HepG2 (cell line): Measurements from ENCODE around the gene CIAPIN1. TPM values are rescaled to one million over a fixed set of nuclear protein-coding genes. Genes with fewer than 3 reads are reported as not detected.
A peak's percentile ranks its signal among the peaks of the same experiment; 100 is the strongest.

Experiments used
- ADNP ChIP-seq: sonication (generic); formaldehyde crosslinking; IDR thresholded peaks from 2 replicates; pipeline ENCODE4 v1.4.0; 2020; ENCODE audit warnings: missing genetic modification reagents
- CAMTA2 ChIP-seq: sonication (generic); formaldehyde crosslinking; IDR thresholded peaks from 2 replicates; pipeline ENCODE4 v1.4.0; 2020; ENCODE audit warnings: mild to moderate bottlenecking, missing genetic modification reagents, borderline replicate concordance
- DNMT1 ChIP-seq: sonication (generic); formaldehyde crosslinking; IDR thresholded peaks from 2 replicates; pipeline ENCODE4 v1.5.1; 2020; ENCODE audit warnings: mild to moderate bottlenecking, missing genetic modification reagents
- FOXA1 ChIP-seq, 2 experiments: fragments of 450-650 bp in 1 of 2; sonication (generic) in 1 of 2; formaldehyde crosslinking in 1 of 2; IDR thresholded peaks; 2 replicates each; pipeline versions ENCODE4 v1.4.0 to v1.6.1; 2016 to 2020; ENCODE audit warnings: missing genetic modification reagents in 1 of 2
- HMG20A ChIP-seq: IDR thresholded peaks from 2 replicates; pipeline ENCODE4 v1.6.1; 2016; ENCODE audit warnings: borderline replicate concordance
- HNRNPL ChIP-seq: fragments of 200-400 bp; formaldehyde crosslinking; IDR thresholded peaks from 2 replicates; pipeline ENCODE4 v1.6.1; 2017; ENCODE audit warnings: mild to moderate bottlenecking, low read depth, low read length
- JARID2 ChIP-seq: sonication (generic); formaldehyde crosslinking; IDR thresholded peaks from 2 replicates; pipeline ENCODE4 v1.8.1; 2023; ENCODE audit warnings: missing genetic modification reagents, inconsistent platforms; ENCODE audit not compliant: insufficient replicate concordance
- KLF12 ChIP-seq: sonication (generic); formaldehyde crosslinking; IDR thresholded peaks from 2 replicates; pipeline ENCODE4 v1.4.0; 2020; ENCODE audit warnings: missing genetic modification reagents, borderline replicate concordance
- ZNF101 ChIP-seq: sonication (generic); formaldehyde crosslinking; IDR thresholded peaks from 2 replicates; pipeline ENCODE4 v1.4.0; 2020; ENCODE audit warnings: mild to moderate bottlenecking, low read depth, missing genetic modification reagents, borderline replicate concordance
- ZNF292 ChIP-seq: sonication (generic); formaldehyde crosslinking; IDR thresholded peaks from 2 replicates; pipeline ENCODE4 v1.8.1; 2022; ENCODE audit warnings: mild to moderate bottlenecking, low read depth, missing genetic modification reagents, borderline replicate concordance
- ZNF44 ChIP-seq: sonication (generic); formaldehyde crosslinking; IDR thresholded peaks from 2 replicates; pipeline ENCODE4 v1.5.1; 2020; ENCODE audit warnings: mild to moderate bottlenecking, missing genetic modification reagents
- ZNF713 ChIP-seq: sonication (generic); formaldehyde crosslinking; IDR thresholded peaks from 2 replicates; pipeline ENCODE4 v1.4.0; 2020; ENCODE audit warnings: mild to moderate bottlenecking, missing genetic modification reagents
- ZNF839 ChIP-seq: sonication (generic); formaldehyde crosslinking; IDR thresholded peaks from 2 replicates; pipeline ENCODE4 v1.4.0; 2020; ENCODE audit warnings: missing genetic modification reagents, mild to moderate bottlenecking, borderline replicate concordance
- ZSCAN29 ChIP-seq: sonication (generic); formaldehyde crosslinking; conservative IDR thresholded peaks from 2 replicates; pipeline ENCODE4 v1.4.0; 2020; ENCODE audit warnings: mild to moderate bottlenecking, missing genetic modification reagents
- ZSCAN9 ChIP-seq: IDR thresholded peaks from 2 replicates; pipeline ENCODE4 v1.6.1; 2016; ENCODE audit warnings: borderline replicate concordance
- polyA plus RNA-seq, 8 experiments: library from polyadenylated mRNA; depleted of rRNA in 3 of 8; stranded (reverse) in 7 of 8; unstranded in 1 of 8; fragments of >200 nt; fragmentation: Illumina TruSeq in 4 of 8; extraction: Trizol in 4 of 8; gene quantifications; 2 replicates each; pipeline versions ENCODE4 v1.2.1 to v1.2.3, GENCODE V29; 2011 to 2016; ENCODE audit warnings: low read depth in 4 of 8, missing spikeins in 1 of 8, mixed read lengths in 1 of 8; ENCODE audit not compliant: insufficient read depth in 1 of 8
- total RNA-seq, 5 experiments: library from RNA; depleted of rRNA; stranded (reverse); fragments of >200 nt; fragmentation: Illumina TruSeq; extraction: Trizol; gene quantifications; 2 replicates each; pipeline ENCODE4 v1.2.3, GENCODE V29; 2016; ENCODE audit warnings: low read depth in 1 of 5
- TF ChIP-seq, protein P1 (sequence below): sonication (generic); formaldehyde crosslinking; IDR thresholded peaks from 2 replicates; pipeline ENCODE4 v1.4.0; 2020; ENCODE audit warnings: missing genetic modification reagents
- TF ChIP-seq, protein P2 (sequence below), 2 experiments: sonication (generic) in 1 of 2; formaldehyde crosslinking in 1 of 2; IDR thresholded peaks; 2 replicates each; pipeline versions ENCODE4 v1.4.0 to v1.6.1; 2018 to 2020; ENCODE audit warnings: missing genetic modification reagents in 2 of 2, borderline replicate concordance in 1 of 2, low read depth in 1 of 2, mild to moderate bottlenecking in 1 of 2, missing biosample characterization in 1 of 2
- TF ChIP-seq, protein P3 (sequence below): sonication (generic); formaldehyde crosslinking; IDR thresholded peaks from 2 replicates; pipeline ENCODE4 v1.5.0; 2020; ENCODE audit warnings: mild to moderate bottlenecking, missing genetic modification reagents, moderate library complexity
- TF ChIP-seq, protein P4 (sequence below): sonication (generic); formaldehyde crosslinking; IDR thresholded peaks from 2 replicates; pipeline ENCODE4 v1.8.1; 2023; ENCODE audit warnings: missing genetic modification reagents, mild to moderate bottlenecking, borderline replicate concordance

The CIAPIN1 gene
- total and polyA plus RNA-seq, 2 of the 13 experiments (the other 11 are each of a cell fraction or from before 2014, with no cell fraction given): 69.3 to 89.7 TPM

DNA sequence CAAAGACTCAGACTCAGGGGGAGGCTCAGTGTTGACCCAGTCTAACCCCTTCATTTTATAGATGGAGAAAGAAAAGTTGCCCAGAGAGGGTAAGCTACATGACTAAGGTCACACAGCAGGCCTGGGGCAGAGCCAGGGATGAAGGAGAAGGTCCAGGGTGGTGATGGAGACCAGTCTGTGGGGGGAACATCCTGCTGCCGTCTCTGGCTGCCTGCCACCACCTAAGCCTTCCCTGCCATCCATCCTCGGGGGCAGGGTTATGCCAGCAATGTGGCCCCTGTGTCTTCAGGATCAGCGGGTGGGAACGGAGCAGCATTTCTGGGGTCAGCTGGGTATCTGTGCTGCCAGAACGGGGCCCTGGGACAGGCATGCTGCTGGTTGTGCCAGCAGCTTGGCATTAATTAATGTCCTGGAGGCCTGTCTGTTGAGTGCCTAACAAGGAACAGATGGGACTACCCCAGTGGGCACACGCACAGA lies 33.6 kb upstream of the CIAPIN1 start (continued):
- TF ChIP-seq, protein P1, sequence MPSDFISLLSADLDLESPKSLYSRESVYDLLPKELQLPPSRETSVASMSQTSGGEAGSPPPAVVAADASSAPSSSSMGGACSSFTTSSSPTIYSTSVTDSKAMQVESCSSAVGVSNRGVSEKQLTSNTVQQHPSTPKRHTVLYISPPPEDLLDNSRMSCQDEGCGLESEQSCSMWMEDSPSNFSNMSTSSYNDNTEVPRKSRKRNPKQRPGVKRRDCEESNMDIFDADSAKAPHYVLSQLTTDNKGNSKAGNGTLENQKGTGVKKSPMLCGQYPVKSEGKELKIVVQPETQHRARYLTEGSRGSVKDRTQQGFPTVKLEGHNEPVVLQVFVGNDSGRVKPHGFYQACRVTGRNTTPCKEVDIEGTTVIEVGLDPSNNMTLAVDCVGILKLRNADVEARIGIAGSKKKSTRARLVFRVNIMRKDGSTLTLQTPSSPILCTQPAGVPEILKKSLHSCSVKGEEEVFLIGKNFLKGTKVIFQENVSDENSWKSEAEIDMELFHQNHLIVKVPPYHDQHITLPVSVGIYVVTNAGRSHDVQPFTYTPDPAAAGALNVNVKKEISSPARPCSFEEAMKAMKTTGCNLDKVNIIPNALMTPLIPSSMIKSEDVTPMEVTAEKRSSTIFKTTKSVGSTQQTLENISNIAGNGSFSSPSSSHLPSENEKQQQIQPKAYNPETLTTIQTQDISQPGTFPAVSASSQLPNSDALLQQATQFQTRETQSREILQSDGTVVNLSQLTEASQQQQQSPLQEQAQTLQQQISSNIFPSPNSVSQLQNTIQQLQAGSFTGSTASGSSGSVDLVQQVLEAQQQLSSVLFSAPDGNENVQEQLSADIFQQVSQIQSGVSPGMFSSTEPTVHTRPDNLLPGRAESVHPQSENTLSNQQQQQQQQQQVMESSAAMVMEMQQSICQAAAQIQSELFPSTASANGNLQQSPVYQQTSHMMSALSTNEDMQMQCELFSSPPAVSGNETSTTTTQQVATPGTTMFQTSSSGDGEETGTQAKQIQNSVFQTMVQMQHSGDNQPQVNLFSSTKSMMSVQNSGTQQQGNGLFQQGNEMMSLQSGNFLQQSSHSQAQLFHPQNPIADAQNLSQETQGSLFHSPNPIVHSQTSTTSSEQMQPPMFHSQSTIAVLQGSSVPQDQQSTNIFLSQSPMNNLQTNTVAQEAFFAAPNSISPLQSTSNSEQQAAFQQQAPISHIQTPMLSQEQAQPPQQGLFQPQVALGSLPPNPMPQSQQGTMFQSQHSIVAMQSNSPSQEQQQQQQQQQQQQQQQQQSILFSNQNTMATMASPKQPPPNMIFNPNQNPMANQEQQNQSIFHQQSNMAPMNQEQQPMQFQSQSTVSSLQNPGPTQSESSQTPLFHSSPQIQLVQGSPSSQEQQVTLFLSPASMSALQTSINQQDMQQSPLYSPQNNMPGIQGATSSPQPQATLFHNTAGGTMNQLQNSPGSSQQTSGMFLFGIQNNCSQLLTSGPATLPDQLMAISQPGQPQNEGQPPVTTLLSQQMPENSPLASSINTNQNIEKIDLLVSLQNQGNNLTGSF (CRISPR knock-in tag): no peak
- TF ChIP-seq, protein P2, sequence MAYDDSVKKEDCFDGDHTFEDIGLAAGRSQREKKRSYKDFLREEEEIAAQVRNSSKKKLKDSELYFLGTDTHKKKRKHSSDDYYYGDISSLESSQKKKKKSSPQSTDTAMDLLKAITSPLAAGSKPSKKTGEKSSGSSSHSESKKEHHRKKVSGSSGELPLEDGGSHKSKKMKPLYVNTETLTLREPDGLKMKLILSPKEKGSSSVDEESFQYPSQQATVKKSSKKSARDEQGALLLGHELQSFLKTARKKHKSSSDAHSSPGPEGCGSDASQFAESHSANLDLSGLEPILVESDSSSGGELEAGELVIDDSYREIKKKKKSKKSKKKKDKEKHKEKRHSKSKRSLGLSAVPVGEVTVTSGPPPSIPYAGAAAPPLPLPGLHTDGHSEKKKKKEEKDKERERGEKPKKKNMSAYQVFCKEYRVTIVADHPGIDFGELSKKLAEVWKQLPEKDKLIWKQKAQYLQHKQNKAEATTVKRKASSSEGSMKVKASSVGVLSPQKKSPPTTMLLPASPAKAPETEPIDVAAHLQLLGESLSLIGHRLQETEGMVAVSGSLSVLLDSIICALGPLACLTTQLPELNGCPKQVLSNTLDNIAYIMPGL (CRISPR knock-in tag; IDR thresholded peaks at IDR 0.05; ENCODE audit: borderline replicate concordance in 1 of 2, low read depth in 1 of 2): no peak
- no peak for TF ChIP-seq JARID2 (CRISPR knock-in tag)
- TF ChIP-seq, protein P3, sequence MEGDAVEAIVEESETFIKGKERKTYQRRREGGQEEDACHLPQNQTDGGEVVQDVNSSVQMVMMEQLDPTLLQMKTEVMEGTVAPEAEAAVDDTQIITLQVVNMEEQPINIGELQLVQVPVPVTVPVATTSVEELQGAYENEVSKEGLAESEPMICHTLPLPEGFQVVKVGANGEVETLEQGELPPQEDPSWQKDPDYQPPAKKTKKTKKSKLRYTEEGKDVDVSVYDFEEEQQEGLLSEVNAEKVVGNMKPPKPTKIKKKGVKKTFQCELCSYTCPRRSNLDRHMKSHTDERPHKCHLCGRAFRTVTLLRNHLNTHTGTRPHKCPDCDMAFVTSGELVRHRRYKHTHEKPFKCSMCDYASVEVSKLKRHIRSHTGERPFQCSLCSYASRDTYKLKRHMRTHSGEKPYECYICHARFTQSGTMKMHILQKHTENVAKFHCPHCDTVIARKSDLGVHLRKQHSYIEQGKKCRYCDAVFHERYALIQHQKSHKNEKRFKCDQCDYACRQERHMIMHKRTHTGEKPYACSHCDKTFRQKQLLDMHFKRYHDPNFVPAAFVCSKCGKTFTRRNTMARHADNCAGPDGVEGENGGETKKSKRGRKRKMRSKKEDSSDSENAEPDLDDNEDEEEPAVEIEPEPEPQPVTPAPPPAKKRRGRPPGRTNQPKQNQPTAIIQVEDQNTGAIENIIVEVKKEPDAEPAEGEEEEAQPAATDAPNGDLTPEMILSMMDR: no peak
- TF ChIP-seq CAMTA2 (CRISPR knock-in tag): no peak
- TF ChIP-seq, protein P4, sequence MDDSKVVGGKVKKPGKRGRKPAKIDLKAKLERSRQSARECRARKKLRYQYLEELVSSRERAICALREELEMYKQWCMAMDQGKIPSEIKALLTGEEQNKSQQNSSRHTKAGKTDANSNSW (CRISPR knock-in tag): no peak
- TF ChIP-seq HMG20A (CRISPR knock-in tag): no peak
- no peak for TF ChIP-seq ZSCAN29 (CRISPR knock-in tag)
- TF ChIP-seq ZNF292: no peak
- no peak for TF ChIP-seq ZSCAN9 (CRISPR knock-in tag)
- no peak for TF ChIP-seq ZNF44
- no peak for TF ChIP-seq FOXA1 (IDR thresholded peaks at IDR 0.05)
- no peak for TF ChIP-seq FOXA1 (CRISPR knock-in tag; IDR thresholded peaks at IDR 0.05)
- TF ChIP-seq ZNF101 (CRISPR knock-in tag): no peak
- no peak for TF ChIP-seq DNMT1 (CRISPR knock-in tag)
- peak; percentile 71; the same call in 1 of the 2 replicates for TF ChIP-seq ZNF839 (CRISPR knock-in tag)
- TF ChIP-seq KLF12: no peak
- TF ChIP-seq ADNP (CRISPR knock-in tag): peak; percentile 49; the same call in 1 of the 2 replicates
- TF ChIP-seq ZNF713: peak; percentile 86; the same call in 1 of the 2 replicates
- TF ChIP-seq HNRNPL: peak; percentile 48; the same call in 1 of the 2 replicates
